SU-DHL-6 (cell line): Measurements from ENCODE around the gene SCARB1.

Source experiments
- EZH2phosphoT487 ChIP-seq: fragments of 200-600 bp; sonication (generic), shearing (Covaris generic); conservative IDR thresholded peaks from 2 replicates; pipeline ENCODE4 v1.6.1; 2018; ENCODE audit warnings: mild to moderate bottlenecking, antibody characterized with exemption, low read length, moderate library complexity, mixed read lengths
- TF ChIP-seq, protein P1 (sequence below): fragments of 200-600 bp; sonication (generic); IDR thresholded peaks from one replicate; pipeline ENCODE4 v1.5.1; 2017; ENCODE audit warnings: antibody characterized with exemption, mild to moderate bottlenecking, low read length, moderate library complexity; ENCODE audit not compliant: insufficient read depth, poor library complexity, severe bottlenecking

DNA sequence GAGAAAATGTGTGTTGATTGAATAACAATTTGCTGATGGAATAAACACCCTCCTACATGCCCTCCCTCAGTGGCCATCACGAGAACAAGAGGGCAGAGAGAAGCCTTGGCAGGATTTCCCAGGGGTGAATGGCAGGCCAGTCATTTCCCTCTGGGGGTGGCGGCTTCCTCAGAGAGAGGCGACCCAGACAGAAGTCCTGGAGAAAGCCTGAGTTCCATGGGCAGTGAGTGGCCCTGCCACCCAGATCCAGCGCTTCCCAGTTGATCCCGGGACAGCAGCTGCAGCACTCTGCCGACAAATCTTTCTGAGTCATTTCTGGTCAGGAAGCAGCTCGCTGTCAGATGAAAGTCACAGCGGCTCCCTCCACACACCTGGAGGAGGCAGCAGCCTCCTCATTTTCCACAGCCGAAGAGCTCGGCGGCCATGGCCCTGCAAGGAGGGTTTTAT lies 123.0 kb downstream of the SCARB1 start:
- TF ChIP-seq, protein P1, sequence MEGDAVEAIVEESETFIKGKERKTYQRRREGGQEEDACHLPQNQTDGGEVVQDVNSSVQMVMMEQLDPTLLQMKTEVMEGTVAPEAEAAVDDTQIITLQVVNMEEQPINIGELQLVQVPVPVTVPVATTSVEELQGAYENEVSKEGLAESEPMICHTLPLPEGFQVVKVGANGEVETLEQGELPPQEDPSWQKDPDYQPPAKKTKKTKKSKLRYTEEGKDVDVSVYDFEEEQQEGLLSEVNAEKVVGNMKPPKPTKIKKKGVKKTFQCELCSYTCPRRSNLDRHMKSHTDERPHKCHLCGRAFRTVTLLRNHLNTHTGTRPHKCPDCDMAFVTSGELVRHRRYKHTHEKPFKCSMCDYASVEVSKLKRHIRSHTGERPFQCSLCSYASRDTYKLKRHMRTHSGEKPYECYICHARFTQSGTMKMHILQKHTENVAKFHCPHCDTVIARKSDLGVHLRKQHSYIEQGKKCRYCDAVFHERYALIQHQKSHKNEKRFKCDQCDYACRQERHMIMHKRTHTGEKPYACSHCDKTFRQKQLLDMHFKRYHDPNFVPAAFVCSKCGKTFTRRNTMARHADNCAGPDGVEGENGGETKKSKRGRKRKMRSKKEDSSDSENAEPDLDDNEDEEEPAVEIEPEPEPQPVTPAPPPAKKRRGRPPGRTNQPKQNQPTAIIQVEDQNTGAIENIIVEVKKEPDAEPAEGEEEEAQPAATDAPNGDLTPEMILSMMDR = no peak
- TF ChIP-seq EZH2phosphoT487 = no peak
